Neuronal stem cell (in vitro differentiated cells): ENCODE data around the gene LRRC14B.

ENCODE experiments used
- DNase-seq: peaks from one replicate; pipeline ENCODE4 v3.0.0-alpha.2; 2013; ENCODE audit warnings: low spot score
- H2AFZ ChIP-seq: one replicate; pipeline ENCODE4 v1.6.1; 2013; ENCODE audit warnings: mild to moderate bottlenecking, low read length, inconsistent platforms
- H2AK5ac ChIP-seq: 2 replicates; pipeline ENCODE4 v1.6.1; 2013; ENCODE audit warnings: low read depth, mild to moderate bottlenecking, inconsistent platforms, low read length, moderate library complexity, mixed read lengths
- H2BK120ac ChIP-seq: 2 replicates; pipeline ENCODE4 v1.6.1; 2013; ENCODE audit warnings: low read depth, mild to moderate bottlenecking, inconsistent platforms, low read length, moderate library complexity, mixed read lengths
- H2BK12ac ChIP-seq: one replicate; pipeline ENCODE4 v1.6.1; 2013; ENCODE audit warnings: low read length, inconsistent platforms
- H2BK15ac ChIP-seq: 2 replicates; pipeline ENCODE4 v1.6.1; 2013; ENCODE audit warnings: mild to moderate bottlenecking, low read length, inconsistent platforms, mixed read lengths
- H2BK5ac ChIP-seq: one replicate; pipeline ENCODE4 v1.6.1; 2013; ENCODE audit warnings: inconsistent platforms, mild to moderate bottlenecking, low read length, moderate library complexity
- H3K14ac ChIP-seq: one replicate; pipeline ENCODE4 v1.6.1; 2013; ENCODE audit warnings: low read length, inconsistent platforms
- H3K18ac ChIP-seq: 2 replicates; pipeline ENCODE4 v1.6.1; 2013; ENCODE audit warnings: low read length, inconsistent platforms
- H3K23ac ChIP-seq: 2 replicates; pipeline ENCODE4 v1.6.1; 2013; ENCODE audit warnings: low read depth, mild to moderate bottlenecking, mixed read lengths, low read length, inconsistent platforms; ENCODE audit not compliant: poor library complexity
- H3K27ac ChIP-seq: replicated peaks from 3 replicates; pipeline ENCODE4 v1.5.1; 2013; ENCODE audit warnings: low read length, inconsistent platforms
- H3K27me3 ChIP-seq, 3 experiments: 2 replicates each; pipeline ENCODE4 v1.6.1; 2013; ENCODE audit warnings: low read length in 3 of 3, mild to moderate bottlenecking in 2 of 3, inconsistent platforms in 1 of 3, low read depth in 1 of 3, mixed read lengths in 1 of 3, moderate library complexity in 1 of 3; ENCODE audit not compliant: control insufficient read depth in 3 of 3, insufficient read depth in 3 of 3
- H3K36me3 ChIP-seq, 2 donors: replicated peaks in 1 of 2; 2 replicates each; pipeline ENCODE4 v1.6.1; 2013; ENCODE audit warnings: low read length in 2 of 2; ENCODE audit not compliant: control insufficient read depth in 2 of 2, insufficient read depth in 2 of 2
- H3K4ac ChIP-seq: 2 replicates; pipeline ENCODE4 v1.6.1; 2013; ENCODE audit warnings: inconsistent platforms, mild to moderate bottlenecking, low read length, moderate library complexity
- H3K4me1 ChIP-seq, 2 donors: 1 replicate in 1 of 2; 2 replicates in 1 of 2; pipeline ENCODE4 v1.6.1; 2013; ENCODE audit warnings: low read length in 2 of 2, low read depth in 1 of 2; ENCODE audit not compliant: control insufficient read depth in 2 of 2, insufficient read depth in 1 of 2
- H3K4me2 ChIP-seq: one replicate; pipeline ENCODE4 v1.6.1; 2013; ENCODE audit warnings: mild to moderate bottlenecking, low read length, inconsistent platforms; ENCODE audit not compliant: insufficient read depth, poor library complexity, severe bottlenecking
- H3K4me3 ChIP-seq, 2 donors: 2 replicates each; pipeline ENCODE4 v1.5.1; 2013; ENCODE audit warnings: low read length in 2 of 2, mild to moderate bottlenecking in 2 of 2, inconsistent platforms in 1 of 2, moderate library complexity in 1 of 2
- H3K79me1 ChIP-seq: one replicate; pipeline ENCODE4 v1.6.1; 2013; ENCODE audit warnings: low read depth, mild to moderate bottlenecking, inconsistent platforms, low read length, moderate library complexity
- H3K9ac ChIP-seq: one replicate; pipeline ENCODE4 v1.6.1; 2013; ENCODE audit warnings: mild to moderate bottlenecking, low read depth, low read length, inconsistent platforms; ENCODE audit not compliant: poor library complexity
- H3K9me3 ChIP-seq, 2 donors: replicated peaks in 1 of 2; 2 replicates each; pipeline versions ENCODE3 to v1.6.1; 2013; ENCODE audit warnings: low read length in 2 of 2, mild to moderate bottlenecking in 2 of 2, inconsistent platforms in 1 of 2, low read depth in 1 of 2, mixed read lengths in 1 of 2, moderate library complexity in 1 of 2; ENCODE audit not compliant: control insufficient read depth in 2 of 2, insufficient read depth in 1 of 2
- H4K8ac ChIP-seq: one replicate; pipeline ENCODE4 v1.6.1; 2013; ENCODE audit warnings: low read depth, mild to moderate bottlenecking, inconsistent platforms, low read length, moderate library complexity
- H4K91ac ChIP-seq: one replicate; pipeline ENCODE4 v1.6.1; 2013; ENCODE audit warnings: low read length, low read depth, mild to moderate bottlenecking, inconsistent platforms; ENCODE audit not compliant: poor library complexity
- WGBS, 2 donors: extraction: QIAGEN DNeasy Blood & Tissue Kit; methylation state at CpG; one replicate each; pipeline ENCODE4 v1.1.7; 2013; ENCODE audit warnings: missing lambda C conversion rate in 2 of 2, mixed read lengths in 1 of 2; ENCODE audit not compliant: insufficient read length in 2 of 2, insufficient replicate concordance in 1 of 2; ENCODE audit errors: extremely low coverage in 2 of 2; 5-methylcytosine and 5-hydroxymethylcytosine counted together

The LRRC14B gene

GRCh38 chr5:204966-205670 is 13.8 kb downstream of the LRRC14B start:
- Histone ChIP-seq H3K18ac (no peak overlapping the region), H3K27me3 (no peaks in the 10 kb centered on the region), H2AK5ac (no peak overlapping the region), H3K23ac (no peak overlapping the region), H2BK5ac (no peak overlapping the region), H2AFZ (no peak overlapping the region), H3K4me2 (no peak overlapping the region), H2BK15ac (no peak overlapping the region), H2BK120ac (no peak overlapping the region), H3K4ac (no peak overlapping the region), H3K27ac (no peak overlapping the region), H3K79me1 (peaks cover 13% of the 10 kb centered on the region), H3K14ac (no peak overlapping the region), H2BK12ac (no peak overlapping the region), H3K36me3 (peaks cover 19 to 57% of the 10 kb centered on the region in 2 donors), H3K4me1 (peaks cover 2 to 4% of the 10 kb centered on the region in 2 donors), H3K9me3 (peaks cover 0 to 2% of the 10 kb centered on the region in 2 donors), H3K4me3 (no peak overlapping the region), H4K91ac (no peak overlapping the region), H4K8ac (no peak overlapping the region), H3K9ac (no peak overlapping the region)
- no CpG with 5 or more reads among the region's 30 CpGs for WGBS, 2 donors
- no peak for DNase-seq

- Histone ChIP-seq H3K18ac (no peak overlapping the region), H3K14ac (no peak overlapping the region), H2BK15ac (no peak overlapping the region), H3K4me2 (no peak overlapping the region), H3K79me1 (peaks cover 10% of the 10 kb centered on the region), H3K4me1 (peaks cover 0 to 2% of the 10 kb centered on the region in 2 donors), H3K9me3 (peaks cover 0 to 2% of the 10 kb centered on the region in 2 donors), H3K9ac (no peak overlapping the region), H3K4me3 (no peak overlapping the region), H3K23ac (no peak overlapping the region), H4K8ac (no peak overlapping the region), H3K4ac (no peak overlapping the region), H2AK5ac (no peak overlapping the region), H2AFZ (no peak overlapping the region), H3K27me3 (no peaks in the 10 kb centered on the region), H3K27ac (no peak overlapping the region), H2BK5ac (no peak overlapping the region), H2BK120ac (no peak overlapping the region), H4K91ac (no peak overlapping the region), H3K36me3 (peaks cover 19 to 57% of the 10 kb centered on the region in 2 donors), H2BK12ac (no peak overlapping the region)
- no CpG with 5 or more reads among the region's 11 CpGs for WGBS, 2 donors
- no peak for DNase-seq
These were observed 15.1 kb downstream of the LRRC14B start for GRCh38 chr5:206406-206805.

- Histone ChIP-seq H2BK12ac (no peak overlapping the region), H2AK5ac (no peak overlapping the region), H3K9ac (no peak overlapping the region), H3K4ac (no peak overlapping the region), H3K79me1 (peaks cover 10% of the 10 kb centered on the region), H3K18ac (no peak overlapping the region), H2BK15ac (no peak overlapping the region), H2BK120ac (no peak overlapping the region), H3K36me3 (peaks cover 19 to 53% of the 10 kb centered on the region in 2 donors), H3K27ac (no peak overlapping the region), H3K23ac (no peak overlapping the region), H3K27me3 (no peaks in the 10 kb centered on the region), H2AFZ (no peak overlapping the region), H3K4me3 (no peak overlapping the region), H3K4me2 (no peak overlapping the region), H2BK5ac (no peak overlapping the region), H4K91ac (no peak overlapping the region), H3K4me1 (peaks cover 0 to under 1% of the 10 kb centered on the region in 2 donors), H4K8ac (no peak overlapping the region), H3K14ac (no peak overlapping the region), H3K9me3 (peaks cover 0 to 2% of the 10 kb centered on the region in 2 donors)
- no CpG with 5 or more reads among the region's 8 CpGs for WGBS, 2 donors
- DNase-seq, result no peak
These were observed 15.7 kb downstream of the LRRC14B start for GRCh38 chr5:206927-207536.

- DNase-seq, result no peak
- Histone ChIP-seq H3K9ac (no peak overlapping the region), H2BK120ac (no peak overlapping the region), H3K79me1 (peaks cover 10% of the 10 kb centered on the region), H2BK5ac (no peak overlapping the region), H3K27me3 (no peaks in the 10 kb centered on the region), H3K18ac (no peak overlapping the region), H2BK12ac (no peak overlapping the region), H3K4me3 (no peak overlapping the region), H3K4me2 (no peak overlapping the region), H3K4ac (no peak overlapping the region), H4K8ac (no peak overlapping the region), H3K4me1 (no peaks in the 10 kb centered on the region), H3K27ac (no peak overlapping the region), H3K23ac (peak overlapping the region; percentile 51), H2BK15ac (no peak overlapping the region), H3K36me3 (peaks cover 19 to 49% of the 10 kb centered on the region in 2 donors), H2AFZ (no peak overlapping the region), H4K91ac (no peak overlapping the region), H3K14ac (no peak overlapping the region), H2AK5ac (no peak overlapping the region), H3K9me3 (peaks cover 0 to 2% of the 10 kb centered on the region in 2 donors)
- no CpG with 5 or more reads among the region's 14 CpGs for WGBS, 2 donors
These were observed 16.3 kb downstream of the LRRC14B start for GRCh38 chr5:207599-207998.
